ENCODE results near the gene PAGR1. TPM values are rescaled to one million over a fixed set of nuclear protein-coding genes. Genes with fewer than 3 reads are reported as not detected.

Gene PAGR1
- total and polyA plus RNA-seq, 2 of the 4 experiments (the other 2 are of a cell fraction): 10.6 to 22.1 TPM

- TF ChIP-seq MAZ (IDR thresholded peaks at IDR 0.05; ENCODE audit: borderline replicate concordance, low read depth, low read length) (peak; percentile 75), POLR2A (IDR thresholded peaks at IDR 0.05; ENCODE audit: low read depth, low read length) (no peak), RAD21 (IDR thresholded peaks at IDR 0.05; ENCODE audit: low read length) (peak; percentile 33), MAFK (IDR thresholded peaks at IDR 0.05; ENCODE audit: low read depth, low read length) (no peak)
These were observed 47.1 kb downstream of the PAGR1 start, which contains the start of gene CDIPT (continued) for GRCh38 chr16:29862884-29863668.

GRCh38 chr16:29863669-29863984, 47.7 kb downstream of the PAGR1 start:
- H3K27ac ChIP-seq (ENCODE audit: insufficient read depth, low read length): no peak overlapping the region
- no peak overlapping the region for H3K18ac ChIP-seq (ENCODE audit: low read depth, low read length)
- H3K9ac ChIP-seq (ENCODE audit: low read depth, low read length): no peak overlapping the region
- H2AK9ac ChIP-seq (replicated peaks; ENCODE audit: low read depth, low read length, poor library complexity): peak overlapping the region; percentile 29
- ATAC-seq (ENCODE audit: low read depth) (no peak), DNase-seq (no peak)
- H3K9me3 ChIP-seq (ENCODE audit: control insufficient read depth, insufficient read depth, low read length): no peaks in the 10 kb centered on the region
- H3K23ac ChIP-seq (ENCODE audit: low read depth, low read length): no peak overlapping the region
- no peak overlapping the region for H3K4ac ChIP-seq (ENCODE audit: low read depth, low read length)
- no TSS peak for BruUV-seq (replicated peaks)
- H2AK5ac ChIP-seq (ENCODE audit: low read depth, low read length): no peak overlapping the region; the same call in 1 of the 2 replicates
- H3K36me3 ChIP-seq (ENCODE audit: control insufficient read depth, insufficient read depth, low read length): peaks cover 18% of the 10 kb centered on the region
- H3K4me1 ChIP-seq (ENCODE audit: control insufficient read depth, insufficient read depth, low read length): peaks cover 3% of the 10 kb centered on the region; the same call in 1 of the 2 replicates
- ChIA-PET CTCF (interaction anchor here (0.6 to 0.7 kb wide), 2 partner anchors 15 to 102 kb away, joined by 3 to 6 read pairs; no protein-coding TSS in a partner anchor), POLR2A (ENCODE audit: unreplicated experiment) (no interaction called here)
- in situ Hi-C loops (cut with MboI; ENCODE audit: low sequenced_read_pairs): no loop called here
- no peaks in the 10 kb centered on the region for H3K27me3 ChIP-seq (ENCODE audit: control insufficient read depth, insufficient read depth, low read length)
- TF ChIP-seq MAFK (IDR thresholded peaks at IDR 0.05; ENCODE audit: low read depth, low read length): no peak
- no peak for TF ChIP-seq CEBPB (IDR thresholded peaks at IDR 0.05; ENCODE audit: low read depth, low read length)
- no peak for TF ChIP-seq POLR2A (IDR thresholded peaks at IDR 0.05; ENCODE audit: low read depth, low read length)
- TF ChIP-seq BHLHE40 (IDR thresholded peaks at IDR 0.05; ENCODE audit: low read depth, low read length): no peak
- no peak; the same call in 1 of the 2 replicates for TF ChIP-seq RAD21 (IDR thresholded peaks at IDR 0.05; ENCODE audit: low read length)
- no peak for TF ChIP-seq CTCF (conservative IDR thresholded peaks at IDR 0.05; ENCODE audit: low read depth, low read length)
- H3K14ac ChIP-seq (replicated peaks; ENCODE audit: low read depth, low read length): no peak overlapping the region
- H2BK120ac ChIP-seq (ENCODE audit: low read depth, low read length): no peak overlapping the region
- WGBS, 2 experiments (ENCODE audit: extremely low coverage in 2 of 2, insufficient read length in 1 of 2): no CpG with 5 or more reads among the region's 16 CpGs
- H3K4me3 ChIP-seq (ENCODE audit: insufficient read depth, low read depth, low read length): peak overlapping the region; percentile 20; the same call in 1 of the 2 replicates
- H2BK5ac ChIP-seq (ENCODE audit: low read depth, low read length, poor library complexity, severe bottlenecking): no peak overlapping the region
- no peak overlapping the region; the same call in 1 of the 2 replicates for H4K91ac ChIP-seq (ENCODE audit: insufficient read depth, low read depth, low read length)
- peak overlapping the region; percentile 97 for H2AFZ ChIP-seq (replicated peaks; ENCODE audit: low read length, poor library complexity)
- peaks cover 9% of the 10 kb centered on the region for H3K9me1 ChIP-seq (ENCODE audit: insufficient read depth, low read length)
- no peak overlapping the region for H3K56ac ChIP-seq (ENCODE audit: extremely low read depth, insufficient read depth, low read length)
- peaks cover 7 to 27% of the 10 kb centered on the region in 2 experiments; a peak in 3 of 4 replicates for H3K79me1 ChIP-seq (ENCODE audit: low read depth in 1 of 2, low read length in 2 of 2)
- intact Hi-C loops (cut with micrococcal nuclease): loop anchor here (2.0 to 5.0 kb wide), 3 partner anchors 41 to 131 kb away; partner anchors contain the start of genes HIRIP3, MVP and TAOK2
- H4K8ac ChIP-seq (ENCODE audit: low read depth in 2 of 2, low read length in 2 of 2): peak overlapping the region; percentile 20 to 57; a peak in 2 of 4 replicates
- peak overlapping the region; percentile 37 for H3K4me2 ChIP-seq (ENCODE audit: low read depth, low read length)
- H4K5ac ChIP-seq (ENCODE audit: low read depth, low read length): peak overlapping the region; percentile 10
- no peaks in the 10 kb centered on the region; the same call in 1 of the 2 replicates for H4K20me1 ChIP-seq (ENCODE audit: insufficient read depth, low read length)
- no peak overlapping the region for H2BK20ac ChIP-seq (ENCODE audit: low read depth, low read length)
- dilution Hi-C loops (cut with HindIII; ENCODE audit: low sequenced_read_pairs, unreplicated experiment): no loop called here
- no peak overlapping the region for H2BK15ac ChIP-seq (ENCODE audit: low read depth, low read length)
